GM12864 (cell line): Measurements from ENCODE around the gene CARD9.

Experiments used
- DNase-seq: peaks from one replicate; pipeline ENCODE4 v3.0.0-alpha.2; 2011; ENCODE audit warnings: low read depth
- H3K4me3 ChIP-seq: 2 replicates; pipeline ENCODE4 v1.5.1; 2011; ENCODE audit warnings: mild to moderate bottlenecking, low read depth, low read length, control low read depth
- TF ChIP-seq, protein P1 (sequence below): IDR thresholded peaks from 2 replicates; pipeline ENCODE4 v1.5.1; 2011; ENCODE audit warnings: low read depth, mild to moderate bottlenecking, moderate library complexity, low read length, control low read depth, inconsistent platforms; ENCODE audit errors: missing control alignments

Gene CARD9

DNA sequence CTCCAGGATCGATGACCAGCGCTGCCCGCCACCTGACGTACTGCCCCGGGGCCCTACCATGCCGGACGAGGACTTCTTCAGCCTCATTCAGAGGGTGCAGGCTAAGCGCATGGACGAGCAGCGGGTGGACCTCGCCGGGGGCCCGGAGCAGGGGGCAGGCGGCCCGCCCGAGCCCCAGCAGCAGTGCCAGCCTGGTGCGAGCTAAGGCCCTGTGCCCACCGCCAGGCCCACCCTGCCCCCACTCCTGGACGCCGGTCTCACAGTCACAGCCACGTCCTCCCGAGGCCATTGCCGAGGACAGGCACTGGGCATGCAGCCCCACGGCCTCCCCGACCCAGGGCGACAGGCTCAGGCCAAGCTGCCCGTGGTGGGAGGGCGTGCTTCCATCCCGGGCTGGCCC, 15.5 kb downstream of the CARD9 start:
- TF ChIP-seq, protein P1, sequence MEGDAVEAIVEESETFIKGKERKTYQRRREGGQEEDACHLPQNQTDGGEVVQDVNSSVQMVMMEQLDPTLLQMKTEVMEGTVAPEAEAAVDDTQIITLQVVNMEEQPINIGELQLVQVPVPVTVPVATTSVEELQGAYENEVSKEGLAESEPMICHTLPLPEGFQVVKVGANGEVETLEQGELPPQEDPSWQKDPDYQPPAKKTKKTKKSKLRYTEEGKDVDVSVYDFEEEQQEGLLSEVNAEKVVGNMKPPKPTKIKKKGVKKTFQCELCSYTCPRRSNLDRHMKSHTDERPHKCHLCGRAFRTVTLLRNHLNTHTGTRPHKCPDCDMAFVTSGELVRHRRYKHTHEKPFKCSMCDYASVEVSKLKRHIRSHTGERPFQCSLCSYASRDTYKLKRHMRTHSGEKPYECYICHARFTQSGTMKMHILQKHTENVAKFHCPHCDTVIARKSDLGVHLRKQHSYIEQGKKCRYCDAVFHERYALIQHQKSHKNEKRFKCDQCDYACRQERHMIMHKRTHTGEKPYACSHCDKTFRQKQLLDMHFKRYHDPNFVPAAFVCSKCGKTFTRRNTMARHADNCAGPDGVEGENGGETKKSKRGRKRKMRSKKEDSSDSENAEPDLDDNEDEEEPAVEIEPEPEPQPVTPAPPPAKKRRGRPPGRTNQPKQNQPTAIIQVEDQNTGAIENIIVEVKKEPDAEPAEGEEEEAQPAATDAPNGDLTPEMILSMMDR = no peak
- H3K4me3 ChIP-seq = no peak overlapping the region
- no peak for DNase-seq

DNA sequence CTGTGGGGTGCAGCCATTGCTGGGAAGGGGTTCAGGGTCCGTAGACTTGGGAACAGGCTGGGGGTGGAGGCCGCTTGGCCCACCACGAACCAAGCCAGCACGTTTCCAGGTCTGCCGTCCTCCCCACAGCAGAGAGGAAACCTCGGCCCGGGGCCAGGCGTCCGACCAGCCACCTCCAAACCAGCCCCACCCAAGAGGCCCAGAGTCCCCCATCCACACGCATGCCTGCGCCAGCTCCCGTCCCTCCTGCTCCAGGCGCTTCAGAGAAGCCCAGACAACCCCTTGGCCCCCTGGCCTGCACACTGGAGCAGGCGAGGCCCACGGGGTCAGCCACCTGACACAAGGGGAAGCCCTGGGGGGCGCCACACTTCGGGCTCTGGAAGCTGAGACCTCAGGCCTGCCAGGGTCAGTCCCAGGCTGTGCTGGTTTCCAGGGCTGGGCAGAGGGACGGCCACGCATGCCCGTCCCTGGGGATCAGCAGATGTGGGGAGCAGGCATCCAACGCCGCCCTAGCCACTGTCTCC, 16.2 kb downstream of the CARD9 start:
- no peak overlapping the region for H3K4me3 ChIP-seq
- TF ChIP-seq, protein P1 = no peak
- DNase-seq = no peak

DNA sequence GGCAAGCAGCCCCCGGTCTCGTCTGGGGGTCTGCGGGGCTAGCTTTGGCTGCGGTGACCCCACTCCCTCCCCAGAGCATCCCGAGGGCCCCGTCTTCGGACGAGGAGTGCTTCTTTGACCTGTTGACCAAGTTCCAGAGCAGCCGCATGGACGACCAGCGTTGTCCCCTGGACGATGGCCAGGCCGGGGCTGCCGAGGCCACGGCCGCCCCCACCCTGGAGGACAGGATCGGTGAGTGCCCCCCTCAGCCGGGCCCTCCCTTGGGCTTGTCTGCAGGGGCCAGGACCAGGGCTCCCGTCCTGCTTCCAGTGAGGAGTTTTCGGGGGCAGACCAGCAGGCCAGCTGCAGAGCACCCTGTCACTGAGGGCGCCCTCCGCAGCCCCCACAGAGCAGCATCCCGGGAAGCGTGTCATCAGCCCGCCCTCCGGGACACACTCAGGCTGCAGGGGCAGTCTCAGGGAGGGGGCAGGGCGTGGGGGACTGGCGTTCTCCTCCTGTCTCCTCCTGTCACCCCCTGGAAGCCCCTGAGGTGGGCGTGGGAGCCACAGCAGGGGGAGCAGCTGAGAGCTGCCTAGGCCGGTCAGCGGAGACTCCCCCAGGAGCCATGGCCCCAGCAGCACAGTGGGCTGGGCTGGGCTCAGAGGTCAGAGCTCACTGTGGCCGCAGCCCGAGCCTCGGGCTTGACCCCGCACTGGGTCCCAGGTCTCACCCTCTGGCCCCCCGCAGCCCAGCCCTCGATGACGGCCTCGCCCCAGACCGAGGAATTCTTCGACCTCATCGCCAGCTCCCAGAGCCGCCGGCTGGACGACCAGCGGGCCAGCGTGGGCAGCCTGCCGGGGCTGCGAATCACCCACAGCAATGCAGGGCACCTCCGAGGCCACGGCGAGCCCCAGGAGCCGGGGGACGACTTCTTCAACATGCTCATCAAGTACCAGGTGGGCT, 17.6 kb downstream of the CARD9 start:
- TF ChIP-seq, protein P1 = no peak
- no peak for DNase-seq
- no peak overlapping the region for H3K4me3 ChIP-seq

DNA sequence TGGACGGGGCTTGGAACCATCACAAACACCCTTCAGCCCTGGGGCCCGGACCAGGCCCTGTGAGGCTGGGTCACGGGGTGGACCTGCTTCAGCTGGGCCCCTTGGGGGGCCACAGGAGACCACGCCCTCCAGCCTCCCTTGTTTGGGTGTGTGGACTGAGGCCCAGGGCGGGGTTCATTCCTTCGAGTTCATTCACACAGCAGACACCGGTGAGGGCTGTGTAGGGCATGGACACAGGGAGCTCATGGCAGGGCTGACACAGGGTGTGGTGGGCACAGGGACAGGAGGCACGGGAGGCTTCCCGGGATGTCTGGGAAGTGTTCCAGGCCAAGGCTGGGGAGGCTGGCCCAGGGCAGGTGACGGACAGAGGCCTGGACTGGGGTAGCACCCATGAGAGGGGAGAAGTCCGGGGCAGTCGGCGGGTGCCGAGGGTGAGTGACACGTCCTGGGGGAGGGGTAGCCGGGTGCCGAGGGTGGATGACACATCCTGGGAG, 18.8 kb downstream of the CARD9 start:
- TF ChIP-seq, protein P1 = no peak
- H3K4me3 ChIP-seq = no peak overlapping the region
- DNase-seq = no peak

DNA sequence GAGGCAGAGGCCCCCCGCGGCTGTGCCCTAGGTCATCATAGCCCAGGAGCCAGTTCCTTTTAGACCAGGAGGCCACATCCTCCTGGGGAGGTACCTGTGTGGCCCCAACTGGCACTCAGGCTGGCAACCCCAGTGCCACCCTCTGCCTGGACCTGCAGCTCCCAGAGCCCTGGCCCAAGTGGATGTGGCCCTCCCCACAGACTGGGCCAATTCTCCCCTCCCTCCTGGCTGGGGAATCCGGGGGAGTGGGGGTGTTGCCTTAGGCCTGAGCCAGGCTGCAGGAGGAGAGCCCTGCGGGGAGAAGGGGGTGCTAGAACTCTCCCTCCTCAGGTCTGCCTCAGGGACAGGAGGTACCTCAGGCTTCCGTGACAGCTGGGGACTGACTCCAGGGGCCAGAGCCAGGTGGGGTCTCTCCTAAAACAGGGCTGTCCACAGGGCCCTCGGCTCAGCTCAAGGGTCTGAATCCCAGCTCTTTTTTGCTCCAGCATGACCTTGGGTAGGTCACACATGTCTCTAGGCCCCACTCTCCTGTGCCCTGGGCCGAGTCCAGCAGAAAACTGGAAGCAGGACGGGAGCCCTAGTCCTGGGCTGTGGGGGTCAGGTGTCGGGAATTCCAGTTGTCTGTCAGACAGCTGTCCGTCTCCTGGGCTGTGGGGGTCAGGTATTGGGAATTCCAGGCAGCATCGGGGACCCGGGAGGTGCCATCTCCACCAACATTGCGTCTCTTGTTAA, 19.5 kb downstream of the CARD9 start:
- no peak for DNase-seq
- TF ChIP-seq, protein P1 = no peak
- H3K4me3 ChIP-seq = no peak overlapping the region

DNA sequence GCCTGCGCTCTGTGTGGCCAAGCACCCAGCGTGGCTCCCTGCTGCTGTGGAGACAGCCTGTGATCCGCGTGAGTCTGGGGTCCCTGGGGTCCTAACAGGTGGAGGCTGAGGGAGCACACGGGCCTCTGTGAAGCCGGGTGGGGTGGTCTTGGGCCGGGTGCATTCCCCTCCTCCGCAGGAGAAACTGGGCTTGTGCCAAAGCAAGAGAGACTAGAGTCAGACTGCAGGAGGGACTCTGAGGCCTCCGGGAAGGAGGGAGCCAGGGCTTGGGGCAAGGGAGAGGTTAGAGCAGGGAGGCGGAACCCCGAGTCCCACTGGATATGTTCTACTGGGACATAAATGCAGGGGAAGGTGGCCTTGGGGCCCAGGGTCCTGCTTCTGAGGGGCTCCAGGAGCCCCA, 20.4 kb downstream of the CARD9 start:
- TF ChIP-seq, protein P1 = no peak
- H3K4me3 ChIP-seq = no peak overlapping the region
- no peak for DNase-seq
